ENCODE measurements around the gene COL15A1. TPM values are rescaled to one million over a fixed set of nuclear protein-coding genes. Genes with fewer than 3 reads are reported as not detected.

The COL15A1 gene
- total and polyA plus RNA-seq, 2 donors (not counting 1 experiment from before 2014, with no cell fraction given), result not detected

DNA sequence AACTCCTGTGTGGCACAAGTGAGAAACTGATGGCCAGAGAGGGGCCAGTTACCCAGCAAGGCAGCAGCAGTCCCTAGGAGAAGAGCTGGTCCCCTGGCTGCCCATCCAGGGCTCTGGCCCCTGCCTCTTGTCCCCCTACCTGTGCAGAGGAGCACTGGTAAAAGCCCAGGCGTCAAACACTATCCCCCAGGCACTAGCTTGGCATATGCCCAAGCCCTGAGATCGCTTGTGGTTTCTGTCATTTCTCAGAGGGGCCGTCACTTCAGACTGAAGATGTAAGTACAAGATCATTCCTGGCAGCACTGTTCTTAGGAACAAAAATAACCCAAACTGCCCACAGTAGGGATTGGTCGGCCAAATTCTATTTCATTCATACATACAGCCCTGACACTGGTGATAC, 53.9 kb downstream of the COL15A1 start:
- peaks cover 0 to 9% (median 0%) of the 10 kb centered on the region in 4 experiments for H3K27me3 ChIP-seq (replicated peaks in 1 of 4; ENCODE audit: control extremely low read depth in 1 of 4, control insufficient read depth in 3 of 4, insufficient read depth in 4 of 4, low read length in 3 of 4)
- Mint-ChIP-seq H3K9me3 (ENCODE audit: insufficient read depth) (no peaks in the 10 kb centered on the region), H3K27me3 (no peaks in the 10 kb centered on the region), H3K4me1 (peaks cover 24% of the 10 kb centered on the region), H3K4me3 (no peak overlapping the region), H3K27ac (no peak overlapping the region)
- no peak overlapping the region for H3K4me3 ChIP-seq (ENCODE audit: control extremely low read depth in 1 of 5, extremely low read depth in 1 of 5, insufficient read depth in 1 of 5, low read depth in 2 of 5, low read length in 4 of 5)
- H3K4me1 ChIP-seq (ENCODE audit: control insufficient read depth in 2 of 2, insufficient read depth in 2 of 2, low read length in 2 of 2), result peaks cover 12 to 24% of the 10 kb centered on the region in 2 donors
- ATAC-seq (ENCODE audit: low read depth) (no peak), DNase-seq (no peak)
- intact Hi-C loops (cut with micrococcal nuclease), result loop anchor here (5.0 kb wide), 1 partner anchor 680 kb away; no protein-coding TSS in a partner anchor
- H3K79me2 ChIP-seq (ENCODE audit: control insufficient read depth, insufficient read depth, low read length), result no peaks in the 10 kb centered on the region
- H3K9ac ChIP-seq (ENCODE audit: low read length), result no peak overlapping the region
- ChIA-PET POLR2A (no interaction called here), CTCF (interaction anchor here (0.7 to 11.5 kb wide), 26 partner anchors 8 to 1429 kb away, joined by 3 to 439 read pairs (median 4); partner anchors contain the start of genes MSANTD3 and TGFBR1)
- TF ChIP-seq, protein P1, sequence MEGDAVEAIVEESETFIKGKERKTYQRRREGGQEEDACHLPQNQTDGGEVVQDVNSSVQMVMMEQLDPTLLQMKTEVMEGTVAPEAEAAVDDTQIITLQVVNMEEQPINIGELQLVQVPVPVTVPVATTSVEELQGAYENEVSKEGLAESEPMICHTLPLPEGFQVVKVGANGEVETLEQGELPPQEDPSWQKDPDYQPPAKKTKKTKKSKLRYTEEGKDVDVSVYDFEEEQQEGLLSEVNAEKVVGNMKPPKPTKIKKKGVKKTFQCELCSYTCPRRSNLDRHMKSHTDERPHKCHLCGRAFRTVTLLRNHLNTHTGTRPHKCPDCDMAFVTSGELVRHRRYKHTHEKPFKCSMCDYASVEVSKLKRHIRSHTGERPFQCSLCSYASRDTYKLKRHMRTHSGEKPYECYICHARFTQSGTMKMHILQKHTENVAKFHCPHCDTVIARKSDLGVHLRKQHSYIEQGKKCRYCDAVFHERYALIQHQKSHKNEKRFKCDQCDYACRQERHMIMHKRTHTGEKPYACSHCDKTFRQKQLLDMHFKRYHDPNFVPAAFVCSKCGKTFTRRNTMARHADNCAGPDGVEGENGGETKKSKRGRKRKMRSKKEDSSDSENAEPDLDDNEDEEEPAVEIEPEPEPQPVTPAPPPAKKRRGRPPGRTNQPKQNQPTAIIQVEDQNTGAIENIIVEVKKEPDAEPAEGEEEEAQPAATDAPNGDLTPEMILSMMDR (IDR thresholded peaks at IDR 0.05), result no peak
- no peak for TF ChIP-seq EZH2 (IDR thresholded peaks at IDR 0.05; ENCODE audit: borderline replicate concordance, insufficient read depth, low read depth, low read length, poor library complexity, severe bottlenecking)
- H3K36me3 ChIP-seq (replicated peaks in 1 of 2; ENCODE audit: control extremely low read depth in 1 of 2, control insufficient read depth in 1 of 2, extremely low read depth in 1 of 2, insufficient read depth in 2 of 2, low read length in 1 of 2), result no peaks in the 10 kb centered on the region
- H3K9me3 ChIP-seq (ENCODE audit: control extremely low read depth in 1 of 3, control insufficient read depth in 2 of 3, insufficient read depth in 1 of 3, low read length in 2 of 3), result no peaks in the 10 kb centered on the region
- no peak overlapping the region for H2AFZ ChIP-seq (ENCODE audit: insufficient read depth, low read depth, low read length, poor library complexity, severe bottlenecking)
- H3K27ac ChIP-seq (ENCODE audit: low read length in 2 of 2), result no peak overlapping the region
- H3K4me2 ChIP-seq (replicated peaks; ENCODE audit: low read depth, low read length, poor library complexity, severe bottlenecking), result no peak overlapping the region
- H4K20me1 ChIP-seq (ENCODE audit: control insufficient read depth, insufficient read depth, low read length, poor library complexity, severe bottlenecking), result no peaks in the 10 kb centered on the region
- 13% methylated on average over 4 of the region's 4 CpGs for WGBS (ENCODE audit: insufficient coverage)

DNA sequence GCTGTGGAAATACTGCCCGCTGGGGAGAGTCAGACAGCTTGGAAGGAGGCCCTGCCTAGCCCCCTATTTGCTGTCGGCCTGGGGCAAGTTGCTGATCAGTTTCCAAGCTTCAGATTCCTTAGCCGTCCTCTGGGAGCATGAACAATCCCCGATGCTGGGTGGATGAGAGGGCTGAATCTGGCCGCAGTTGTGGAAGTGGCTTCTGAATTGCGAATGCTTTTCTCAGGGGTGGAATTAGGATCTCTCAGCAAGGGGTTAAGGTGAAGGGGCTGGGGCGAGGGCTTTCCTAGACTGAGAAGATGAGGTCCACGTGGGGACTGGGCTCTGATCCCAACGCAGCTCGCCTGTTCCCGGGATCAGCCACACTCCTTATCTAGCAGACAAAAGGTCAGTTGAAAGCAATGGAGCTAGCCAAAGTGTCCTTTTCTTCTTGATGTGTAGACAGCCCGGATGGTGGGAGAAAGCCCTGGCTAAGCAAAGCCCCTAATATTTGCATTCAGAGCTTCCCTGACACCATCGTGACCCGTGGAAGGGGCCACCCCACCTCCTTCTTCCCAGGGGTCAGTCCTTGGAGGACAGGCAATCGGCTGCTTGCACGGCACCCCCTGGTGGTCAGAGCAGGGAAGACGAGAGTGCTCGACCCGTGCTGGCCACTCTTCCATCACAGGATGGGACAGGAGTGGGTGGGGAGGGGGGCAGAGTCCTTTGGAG, 54.9 kb downstream of the COL15A1 start:
- Histone ChIP-seq H3K79me2 (ENCODE audit: control insufficient read depth, insufficient read depth, low read length) (no peaks in the 10 kb centered on the region), H2AFZ (ENCODE audit: insufficient read depth, low read depth, low read length, poor library complexity, severe bottlenecking) (no peak overlapping the region), H3K27ac (ENCODE audit: low read length in 2 of 2) (no peak overlapping the region), H4K20me1 (ENCODE audit: control insufficient read depth, insufficient read depth, low read length, poor library complexity, severe bottlenecking) (no peaks in the 10 kb centered on the region), H3K4me3 (ENCODE audit: control extremely low read depth in 1 of 5, extremely low read depth in 1 of 5, insufficient read depth in 1 of 5, low read depth in 2 of 5, low read length in 4 of 5) (no peak overlapping the region), H3K36me3 (replicated peaks in 1 of 2; ENCODE audit: control extremely low read depth in 1 of 2, control insufficient read depth in 1 of 2, extremely low read depth in 1 of 2, insufficient read depth in 2 of 2, low read length in 1 of 2) (no peaks in the 10 kb centered on the region), H3K27me3 (replicated peaks in 1 of 4; ENCODE audit: control extremely low read depth in 1 of 4, control insufficient read depth in 3 of 4, insufficient read depth in 4 of 4, low read length in 3 of 4) (peaks cover 0 to 9% (median 0%) of the 10 kb centered on the region in 4 experiments), H3K9me3 (ENCODE audit: control extremely low read depth in 1 of 3, control insufficient read depth in 2 of 3, insufficient read depth in 1 of 3, low read length in 2 of 3) (no peaks in the 10 kb centered on the region), H3K4me2 (replicated peaks; ENCODE audit: low read depth, low read length, poor library complexity, severe bottlenecking) (no peak overlapping the region), H3K4me1 (ENCODE audit: control insufficient read depth in 2 of 2, insufficient read depth in 2 of 2, low read length in 2 of 2) (peaks cover 2 to 15% of the 10 kb centered on the region in 2 donors), H3K9ac (ENCODE audit: low read length) (no peak overlapping the region)
- Mint-ChIP-seq H3K4me3 (no peak overlapping the region), H3K4me1 (peaks cover 14% of the 10 kb centered on the region), H3K27me3 (no peaks in the 10 kb centered on the region), H3K27ac (no peak overlapping the region), H3K9me3 (ENCODE audit: insufficient read depth) (no peaks in the 10 kb centered on the region)
- 52% methylated on average over 13 of the region's 19 CpGs for WGBS (ENCODE audit: insufficient coverage)
- ATAC-seq (ENCODE audit: low read depth), result peak; percentile 62
- POLR2A ChIA-PET, result no interaction called here
- intact Hi-C loops (cut with micrococcal nuclease), result loop anchor here (5.0 kb wide), 1 partner anchor 681 kb away; no protein-coding TSS in a partner anchor
- CTCF ChIA-PET, result interaction anchor here (0.6 to 11.5 kb wide), 29 partner anchors 9 to 1428 kb away, joined by 3 to 439 read pairs (median 4); partner anchors contain the start of genes MSANTD3 and TGFBR1
- peak; percentile 61 for DNase-seq
- TF ChIP-seq EZH2 (IDR thresholded peaks at IDR 0.05; ENCODE audit: borderline replicate concordance, insufficient read depth, low read depth, low read length, poor library complexity, severe bottlenecking), result no peak
- TF ChIP-seq, protein P1 (IDR thresholded peaks at IDR 0.05), result peak; percentile 81
